ENCODE data around the gene SPACA9. TPM values are rescaled to one million over a fixed set of nuclear protein-coding genes. Genes with fewer than 3 reads are reported as not detected.

SPACA9 gene
- total and polyA plus RNA-seq, 2 of the 4 experiments (the other 2 are of a cell fraction): 0.90 to 4.9 TPM

DNA sequence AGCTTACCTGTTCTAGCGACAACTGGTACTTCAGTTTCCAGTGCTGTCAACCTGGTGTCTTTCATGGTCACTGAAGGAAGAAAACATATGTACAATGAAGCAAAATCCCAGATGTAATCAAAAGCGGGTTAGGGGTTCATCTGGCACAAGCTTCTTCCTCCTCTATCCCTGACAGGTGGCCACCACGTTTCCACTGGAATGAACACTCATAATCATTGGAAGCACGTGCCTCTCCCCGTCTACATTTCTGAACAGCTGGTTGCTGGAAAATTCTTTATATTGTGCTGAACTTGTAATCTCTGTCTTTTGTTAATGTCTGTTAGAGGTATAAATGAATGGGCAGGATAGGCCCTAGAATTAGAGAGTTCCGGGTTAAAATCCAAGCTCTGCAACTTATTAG lies 56.3 kb downstream of the SPACA9 start:
- in situ Hi-C loops (cut with MboI; ENCODE audit: low sequenced_read_pairs) (no loop called here), dilution Hi-C loops (cut with HindIII; ENCODE audit: low sequenced_read_pairs, unreplicated experiment) (no loop called here), intact Hi-C loops (cut with micrococcal nuclease) (no loop called here)
- no peak overlapping the region for H2AFZ ChIP-seq (replicated peaks; ENCODE audit: low read length, poor library complexity)
- H3K79me1 ChIP-seq (ENCODE audit: low read depth in 1 of 2, low read length in 2 of 2): peaks cover 44 to 81% of the 10 kb centered on the region in 2 experiments
- H3K4me3 ChIP-seq (ENCODE audit: insufficient read depth, low read depth, low read length): no peak overlapping the region
- DNase-seq: no peak
- no peak overlapping the region for H3K18ac ChIP-seq (ENCODE audit: low read depth, low read length)
- H3K4ac ChIP-seq (ENCODE audit: low read depth, low read length): no peak overlapping the region
- no peak overlapping the region for H2BK20ac ChIP-seq (ENCODE audit: low read depth, low read length)
- H2BK15ac ChIP-seq (ENCODE audit: low read depth, low read length): no peak overlapping the region
- no peak overlapping the region for H4K5ac ChIP-seq (ENCODE audit: low read depth, low read length)
- no peak overlapping the region for H4K8ac ChIP-seq (ENCODE audit: low read depth in 2 of 2, low read length in 2 of 2)
- H3K9me3 ChIP-seq (ENCODE audit: control insufficient read depth, insufficient read depth, low read length): no peaks in the 10 kb centered on the region
- H2BK120ac ChIP-seq (ENCODE audit: low read depth, low read length): no peak overlapping the region
- no peak overlapping the region for H3K9ac ChIP-seq (ENCODE audit: low read depth, low read length)
- no peak overlapping the region for H3K14ac ChIP-seq (replicated peaks; ENCODE audit: low read depth, low read length)
- peaks cover 18% of the 10 kb centered on the region for H3K9me1 ChIP-seq (ENCODE audit: insufficient read depth, low read length)
- no peak overlapping the region for H3K23ac ChIP-seq (ENCODE audit: low read depth, low read length)
- peaks cover 4% of the 10 kb centered on the region for H3K36me3 ChIP-seq (ENCODE audit: control insufficient read depth, insufficient read depth, low read length)
- TF ChIP-seq SMC3 (IDR thresholded peaks at IDR 0.05; ENCODE audit: low read depth, low read length) (no peak), MXI1 (IDR thresholded peaks at IDR 0.05; ENCODE audit: borderline replicate concordance, low read depth, low read length) (no peak), POLR2A (IDR thresholded peaks at IDR 0.05; ENCODE audit: low read depth, low read length) (no peak), MAZ (IDR thresholded peaks at IDR 0.05; ENCODE audit: borderline replicate concordance, low read depth, low read length) (no peak), NFE2L2 (IDR thresholded peaks at IDR 0.05; ENCODE audit: low read depth, low read length) (no peak)
- no peak overlapping the region for H2BK5ac ChIP-seq (ENCODE audit: low read depth, low read length, poor library complexity, severe bottlenecking)
- no TSS peak for BruUV-seq (replicated peaks)
- H3K27me3 ChIP-seq (ENCODE audit: control insufficient read depth, insufficient read depth, low read length): no peaks in the 10 kb centered on the region
- no peak for ATAC-seq (ENCODE audit: low read depth)
- H3K56ac ChIP-seq (ENCODE audit: extremely low read depth, insufficient read depth, low read length): no peak overlapping the region
- ChIA-PET CTCF (interaction anchor here (0.9 kb wide), 1 partner anchor 32 kb away, joined by 4 read pairs; no protein-coding TSS in a partner anchor), POLR2A (ENCODE audit: unreplicated experiment) (no interaction called here)
- peaks cover 16% of the 10 kb centered on the region for H3K4me1 ChIP-seq (ENCODE audit: control insufficient read depth, insufficient read depth, low read length)
- WGBS, 2 experiments (ENCODE audit: extremely low coverage in 2 of 2, insufficient read length in 1 of 2): no CpG with 5 or more reads among the region's 6 CpGs
- no peak overlapping the region for H2AK9ac ChIP-seq (replicated peaks; ENCODE audit: low read depth, low read length, poor library complexity)
- H4K20me1 ChIP-seq (ENCODE audit: insufficient read depth, low read length): peaks cover 20% of the 10 kb centered on the region; the same call in 1 of the 2 replicates
- H4K91ac ChIP-seq (ENCODE audit: insufficient read depth, low read depth, low read length): no peak overlapping the region
- H2AK5ac ChIP-seq (ENCODE audit: low read depth, low read length): no peak overlapping the region
- no peak overlapping the region for H3K4me2 ChIP-seq (ENCODE audit: low read depth, low read length)
- H3K27ac ChIP-seq (ENCODE audit: insufficient read depth, low read length): no peak overlapping the region
